Immature natural killer cell (primary cell): ENCODE results near the gene DGKD. TPM values are rescaled to one million over a fixed set of nuclear protein-coding genes. Genes with fewer than 3 reads are reported as not detected.

Experiments used
- DNase-seq, 3 donors: peaks; one replicate each; pipeline ENCODE4 v3.0.0; 2022; ENCODE audit warnings: mixed read lengths in 1 of 3
- H3K27ac Mint-ChIP-seq, 6 donors: one replicate each; pipeline ENCODE4 v1.8.0; 2020; ENCODE audit warnings: mixed read lengths in 6 of 6, mild to moderate bottlenecking in 5 of 6, inconsistent platforms in 4 of 6, moderate library complexity in 3 of 6
- H3K27me3 Mint-ChIP-seq, 3 donors: one replicate each; pipeline ENCODE4 v1.8.0; 2020 to 2021; ENCODE audit warnings: low read depth in 3 of 3, mild to moderate bottlenecking in 3 of 3, mixed read lengths in 3 of 3, moderate library complexity in 3 of 3, inconsistent platforms in 1 of 3
- H3K36me3 Mint-ChIP-seq, 3 donors: one replicate each; pipeline ENCODE4 v1.8.0; 2020; ENCODE audit warnings: mixed read lengths in 3 of 3, inconsistent platforms in 2 of 3, mild to moderate bottlenecking in 2 of 3
- H3K4me1 Mint-ChIP-seq, 2 donors: one replicate each; pipeline ENCODE4 v1.8.0; 2020; ENCODE audit warnings: inconsistent platforms in 2 of 2, mild to moderate bottlenecking in 2 of 2, mixed read lengths in 2 of 2, moderate library complexity in 1 of 2
- H3K4me3 Mint-ChIP-seq, 5 donors: one replicate each; pipeline ENCODE4 v1.8.0; 2020; ENCODE audit warnings: mild to moderate bottlenecking in 5 of 5, mixed read lengths in 5 of 5, inconsistent platforms in 3 of 5, moderate library complexity in 3 of 5
- H3K9me3 Mint-ChIP-seq, 6 donors: one replicate each; pipeline ENCODE4 v1.8.0; 2020; ENCODE audit warnings: mild to moderate bottlenecking in 6 of 6, mixed read lengths in 6 of 6, inconsistent platforms in 4 of 6, moderate library complexity in 3 of 6
- polyA plus RNA-seq, 3 donors: library from polyadenylated mRNA; unstranded; fragments of 300-500 nt; fragmentation: Illumina TruSeq; gene quantifications; one replicate each; pipeline ENCODE4 v1.2.3, GENCODE V29; 2021

DGKD gene
- polyA plus RNA-seq, 3 donors from 2014 or later: 15.9 to 60.6 (median 21.3) TPM

DNA sequence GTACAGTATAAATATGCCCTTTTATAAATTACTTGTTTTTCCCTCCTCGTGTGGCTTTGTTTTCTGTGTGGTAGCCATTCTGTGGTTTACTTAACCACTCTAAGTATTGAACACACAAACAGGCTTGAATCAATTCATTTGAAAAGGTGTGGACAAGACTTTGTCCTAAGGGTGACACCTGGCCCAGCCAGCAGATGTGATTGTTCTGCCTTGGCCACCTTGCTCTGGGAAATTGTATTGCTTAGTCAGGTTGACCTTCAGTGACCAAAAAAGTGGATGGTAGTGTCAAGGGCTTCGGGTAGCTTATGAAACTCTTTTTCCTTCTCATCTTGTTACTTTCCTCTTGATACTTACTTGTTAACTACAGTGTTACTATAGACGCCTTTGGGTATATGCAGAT, 61.9 kb downstream of the DGKD start:
- no peak overlapping the region for H3K4me3 Mint-ChIP-seq
- peaks cover 0 to 35% (median 11%) of the 10 kb centered on the region in 3 donors for H3K36me3 Mint-ChIP-seq
- no peak for DNase-seq
- peaks cover 0 to 7% (median 0%) of the 10 kb centered on the region in 3 donors for H3K27me3 Mint-ChIP-seq
- H3K4me1 Mint-ChIP-seq: peaks cover 88 to 98% of the 10 kb centered on the region in 2 donors
- H3K27ac Mint-ChIP-seq: peak overlapping the region; percentile 23 to 71 (median 64)
- H3K9me3 Mint-ChIP-seq: no peaks in the 10 kb centered on the region

DNA sequence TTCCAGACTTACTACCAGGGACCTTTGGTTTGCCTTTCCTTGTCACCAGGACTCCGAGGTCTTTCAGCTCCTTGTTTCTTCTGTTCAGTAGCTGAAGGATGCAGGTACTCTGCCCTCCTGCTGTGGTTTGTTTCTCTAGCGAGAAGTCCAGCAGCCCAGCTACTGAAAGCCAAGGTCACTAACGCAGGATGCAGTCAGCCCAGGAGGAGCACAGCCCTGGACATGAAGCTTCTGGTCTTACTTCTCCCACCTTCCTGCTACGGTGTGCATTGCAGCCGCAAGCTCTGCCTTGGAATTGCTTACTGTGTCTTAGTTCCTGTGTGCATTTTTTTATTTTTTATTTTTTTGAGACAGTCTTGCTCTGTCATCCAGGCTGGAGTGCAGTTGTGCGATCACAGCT, 62.4 kb downstream of the DGKD start:
- Mint-ChIP-seq H3K4me1 (peaks cover 88 to 98% of the 10 kb centered on the region in 2 donors), H3K27ac (peak overlapping the region in 3 of 6 donors; percentile 61 to 77 (median 69)), H3K9me3 (no peaks in the 10 kb centered on the region), H3K36me3 (peaks cover 0 to 31% (median 11%) of the 10 kb centered on the region in 3 donors), H3K4me3 (no peak overlapping the region), H3K27me3 (peaks cover 0 to 7% (median 0%) of the 10 kb centered on the region in 3 donors)
- DNase-seq: no peak

DNA sequence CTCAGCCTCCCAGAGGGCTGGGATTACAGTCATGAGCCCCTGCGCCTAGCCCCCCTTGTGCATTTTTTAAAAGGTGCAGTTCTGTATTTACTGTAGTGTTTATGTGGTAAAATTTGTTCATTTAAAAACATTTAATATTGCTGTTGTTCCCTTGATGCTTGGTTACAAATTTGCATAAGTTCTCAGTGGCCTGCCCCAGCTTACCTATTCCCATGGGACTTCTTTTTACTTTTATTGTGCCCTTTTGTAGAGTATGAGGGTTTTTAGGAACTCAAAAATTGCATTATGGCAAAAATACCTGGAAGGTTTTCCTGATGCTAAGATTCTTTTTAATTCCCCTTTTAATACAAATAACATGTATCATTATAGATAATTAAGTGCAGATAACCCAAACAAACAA, 63.0 kb downstream of the DGKD start:
- H3K36me3 Mint-ChIP-seq: peaks cover 0 to 29% (median 7%) of the 10 kb centered on the region in 3 donors
- H3K4me1 Mint-ChIP-seq: peaks cover 92 to 98% of the 10 kb centered on the region in 2 donors
- H3K27ac Mint-ChIP-seq: peak overlapping the region in 5 of 6 donors; percentile 1 to 85 (median 69)

DNA sequence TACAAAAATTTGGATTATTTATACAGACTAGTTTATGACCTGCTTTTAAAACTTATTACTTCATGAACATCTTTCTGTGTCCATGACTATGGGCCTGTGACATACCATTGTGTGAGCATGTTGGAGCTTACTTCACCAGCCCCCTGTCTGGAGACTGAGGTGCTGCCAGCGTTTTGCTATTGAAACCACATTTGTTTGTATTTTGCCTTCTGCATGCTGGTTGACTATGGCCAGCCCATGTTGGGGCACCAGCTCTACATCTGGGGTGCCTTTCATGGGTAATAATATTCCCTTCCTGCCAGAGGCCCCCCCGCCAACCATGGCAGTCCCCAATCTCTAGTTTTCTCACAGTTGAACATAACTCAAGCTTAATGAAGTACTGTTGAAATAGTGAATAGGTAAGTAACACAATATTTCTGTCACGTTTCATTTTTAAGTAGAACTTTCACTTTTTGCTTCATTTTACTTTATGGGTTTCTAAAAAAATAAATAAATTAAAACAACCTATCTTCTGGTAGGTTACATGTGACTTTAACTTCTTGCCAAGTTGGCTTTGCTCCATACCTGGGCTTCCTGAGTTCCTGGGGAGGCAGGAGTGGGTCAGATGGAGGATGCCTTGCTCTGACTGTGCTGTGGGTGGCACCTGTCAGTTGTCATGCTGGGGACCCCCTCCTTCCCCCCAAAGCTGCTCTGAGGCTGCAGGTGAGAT, 63.9 kb downstream of the DGKD start:
- peaks cover 96 to 98% of the 10 kb centered on the region in 2 donors for H3K4me1 Mint-ChIP-seq
- H3K27ac Mint-ChIP-seq: peak overlapping the region; percentile 85 to 93 (median 90)
- peaks cover 0 to 23% (median 4%) of the 10 kb centered on the region in 3 donors for H3K36me3 Mint-ChIP-seq
- DNase-seq: no peak
- H3K9me3 Mint-ChIP-seq: no peaks in the 10 kb centered on the region
- peak overlapping the region; percentile 73 to 91 (median 84) for H3K4me3 Mint-ChIP-seq
- peaks cover 0 to 9% (median 0%) of the 10 kb centered on the region in 3 donors for H3K27me3 Mint-ChIP-seq

More for the DNA sequence above, 63.0 kb downstream of the DGKD start:
- DNase-seq: no peak
- Mint-ChIP-seq H3K4me3 (peak overlapping the region in 1 of 5 donors; percentile 17), H3K9me3 (no peaks in the 10 kb centered on the region), H3K27me3 (peaks cover 0 to 9% (median 0%) of the 10 kb centered on the region in 3 donors)

DNA sequence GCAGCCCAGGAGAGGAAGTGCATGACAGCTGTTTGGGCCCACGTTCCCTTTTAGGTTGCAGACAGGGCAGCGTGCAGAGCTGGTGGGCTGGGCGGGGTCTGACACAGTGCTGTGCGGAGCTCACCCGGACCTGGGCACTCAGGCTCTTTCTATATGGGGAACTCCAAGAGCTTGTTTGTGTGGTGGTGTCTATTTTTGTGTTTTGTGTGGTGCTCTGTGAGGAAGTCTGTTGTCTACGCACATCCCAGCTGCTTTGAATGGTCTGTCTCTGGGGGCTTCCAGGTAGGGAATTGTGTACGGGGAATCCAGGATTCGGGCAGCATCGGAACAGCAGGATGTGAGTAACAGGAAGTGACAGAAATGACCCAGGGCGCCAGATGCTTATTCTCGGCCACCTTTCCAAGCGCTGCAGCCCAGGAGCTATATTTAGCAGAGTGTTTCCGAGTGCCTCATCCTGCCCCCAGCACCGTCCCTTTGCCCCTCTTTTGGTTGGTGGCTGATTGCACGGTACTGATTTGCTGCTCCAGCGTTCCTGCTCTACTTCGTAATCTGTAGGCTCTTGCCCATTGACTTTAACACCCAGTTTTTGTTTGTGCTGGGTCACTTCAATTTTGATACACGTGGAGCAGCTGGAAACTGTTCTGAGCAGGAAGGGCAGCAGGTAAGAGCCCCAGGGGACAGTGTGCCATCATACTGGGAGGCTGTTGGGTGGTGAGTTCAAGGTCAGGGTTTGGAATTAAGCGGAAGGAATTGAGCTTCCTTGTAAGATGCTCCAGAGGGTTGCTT, 64.7 kb downstream of the DGKD start:
- peaks cover 0 to 19% (median 4%) of the 10 kb centered on the region in 3 donors for H3K36me3 Mint-ChIP-seq
- H3K27ac Mint-ChIP-seq: peak overlapping the region; percentile 85 to 93 (median 90)
- H3K4me3 Mint-ChIP-seq: peak overlapping the region; percentile 73 to 91 (median 84)
- H3K27me3 Mint-ChIP-seq: peaks cover 0 to 9% (median 0%) of the 10 kb centered on the region in 3 donors
- H3K9me3 Mint-ChIP-seq: no peaks in the 10 kb centered on the region
- peak in 1 of 3 donors; percentile 28 for DNase-seq
- H3K4me1 Mint-ChIP-seq: peaks cover 96 to 98% of the 10 kb centered on the region in 2 donors

DNA sequence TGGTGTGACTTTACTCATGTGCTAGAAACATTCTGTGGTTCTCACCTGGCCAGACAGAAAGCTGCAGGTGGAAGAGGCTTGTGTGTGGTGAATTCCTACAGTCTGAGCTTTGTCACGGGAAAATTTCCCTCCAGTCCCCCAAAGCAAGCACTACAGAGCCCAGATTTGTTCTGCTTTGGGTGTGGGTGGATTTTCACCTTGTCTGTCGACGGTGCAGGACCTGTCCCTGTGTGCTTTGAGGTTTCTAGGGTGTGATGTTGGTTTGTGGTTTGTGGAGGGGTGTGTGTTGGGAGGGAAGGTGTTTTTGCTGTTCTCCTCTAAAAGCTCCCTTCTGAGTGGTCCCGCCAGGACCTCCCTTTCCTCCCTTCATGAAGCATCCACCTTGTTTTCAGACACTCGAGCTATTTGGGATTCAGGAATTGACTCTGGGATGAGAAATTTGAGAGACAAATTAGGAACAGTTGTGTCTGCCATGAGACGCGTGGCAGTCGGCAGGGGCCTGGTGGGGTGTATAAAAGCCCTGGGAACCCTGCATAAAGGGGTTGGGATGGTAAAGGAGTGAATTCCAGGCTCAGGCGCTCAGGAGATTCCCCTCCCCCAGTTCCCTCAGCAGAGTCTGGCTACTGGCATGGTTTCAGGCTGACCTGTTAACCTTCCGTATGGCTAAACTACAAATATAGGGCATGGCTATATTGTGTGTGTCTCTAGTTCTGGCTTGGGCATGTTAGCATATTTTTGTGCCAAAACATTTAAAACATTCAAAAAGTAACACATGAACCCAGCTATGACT, 65.5 kb downstream of the DGKD start:
- Mint-ChIP-seq H3K4me1 (peaks cover 96 to 98% of the 10 kb centered on the region in 2 donors), H3K9me3 (no peaks in the 10 kb centered on the region), H3K27ac (peak overlapping the region; percentile 85 to 93 (median 90)), H3K4me3 (peak overlapping the region; percentile 73 to 91 (median 84)), H3K36me3 (peaks cover 3 to 19% (median 4%) of the 10 kb centered on the region in 3 donors), H3K27me3 (peaks cover 0 to 9% (median 0%) of the 10 kb centered on the region in 3 donors)
- no peak for DNase-seq

DNA sequence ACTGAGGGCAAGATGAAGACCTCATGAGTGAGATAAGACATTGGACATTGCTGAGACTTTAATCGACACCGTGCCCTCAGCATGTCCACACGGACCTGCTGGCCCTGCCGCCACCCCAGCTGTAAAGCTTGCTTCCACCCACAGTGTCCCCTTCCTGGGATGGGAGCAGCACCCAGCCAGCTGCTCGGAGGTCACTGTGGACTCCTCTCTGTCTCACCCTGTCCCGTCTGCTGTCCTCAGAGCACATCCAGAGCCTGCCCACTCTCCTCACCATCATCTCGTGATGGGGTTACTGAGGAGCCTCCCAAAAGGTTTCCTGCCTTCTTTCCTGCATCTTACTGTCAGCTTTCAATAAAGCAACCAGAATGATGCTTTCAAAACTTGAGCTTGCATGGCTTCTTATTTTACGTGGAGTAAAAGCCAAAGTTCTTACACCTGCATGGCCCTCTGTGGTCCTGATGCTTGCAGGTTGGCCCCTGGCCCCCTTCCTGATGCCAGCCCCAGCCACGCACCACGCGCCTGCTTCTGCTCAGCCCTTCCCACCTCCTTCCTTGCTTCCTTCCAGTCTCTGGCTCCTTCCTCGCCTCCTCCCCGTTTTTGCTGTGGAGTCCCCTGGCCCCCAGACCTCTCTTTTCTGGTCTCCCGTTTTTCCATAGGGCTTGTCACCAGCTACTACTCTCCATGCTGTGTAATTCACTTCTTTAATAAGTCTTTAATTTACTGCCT, 67.0 kb downstream of the DGKD start:
- H3K27ac Mint-ChIP-seq: peak overlapping the region; percentile 85 to 95 (median 90)
- peaks cover 0 to 5% (median 0%) of the 10 kb centered on the region in 3 donors for H3K27me3 Mint-ChIP-seq
- no peak for DNase-seq
- peaks cover 3 to 17% (median 7%) of the 10 kb centered on the region in 3 donors for H3K36me3 Mint-ChIP-seq
- peak overlapping the region; percentile 77 to 91 (median 86) for H3K4me3 Mint-ChIP-seq
- H3K4me1 Mint-ChIP-seq: peaks cover 93 to 97% of the 10 kb centered on the region in 2 donors
- H3K9me3 Mint-ChIP-seq: no peaks in the 10 kb centered on the region

DNA sequence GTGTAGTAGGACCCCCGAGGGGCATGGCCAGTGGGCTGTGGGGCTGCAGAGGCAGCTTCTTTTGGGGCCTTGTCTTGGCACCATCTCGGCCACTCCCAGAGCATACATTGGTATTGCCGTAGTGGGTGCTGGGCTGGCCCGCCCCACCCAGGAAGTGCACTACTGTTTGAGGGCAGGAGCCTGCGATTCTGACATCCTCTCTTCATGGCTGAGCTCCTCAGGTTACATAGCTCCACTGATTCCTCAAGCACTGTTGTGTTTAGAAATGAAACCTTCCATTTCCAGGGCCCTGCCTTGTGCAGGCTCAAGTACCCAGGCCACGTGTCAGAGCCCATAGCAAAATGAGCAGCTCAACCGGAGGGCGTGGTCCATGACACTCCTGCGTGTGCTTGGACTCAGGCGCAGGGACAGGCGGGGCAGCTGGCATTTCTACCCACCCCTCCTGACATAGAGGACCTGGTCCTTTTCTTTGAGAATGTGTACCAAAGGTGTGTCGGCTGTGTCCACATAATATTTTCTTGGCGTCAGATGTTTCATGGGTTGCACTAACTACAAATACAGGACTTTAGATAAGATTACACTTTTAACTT, 67.9 kb downstream of the DGKD start:
- Mint-ChIP-seq H3K4me3 (peak overlapping the region; percentile 77 to 91 (median 86)), H3K27me3 (peaks cover 0 to 5% (median 0%) of the 10 kb centered on the region in 3 donors), H3K36me3 (peaks cover 3 to 20% (median 16%) of the 10 kb centered on the region in 3 donors), H3K4me1 (peaks cover 95 to 99% of the 10 kb centered on the region in 2 donors), H3K27ac (peak overlapping the region; percentile 85 to 95 (median 90)), H3K9me3 (peaks cover 0 to 2% (median 0%) of the 10 kb centered on the region in 6 donors)
- DNase-seq: peak; percentile 50 to 63 (median 58)

DNA sequence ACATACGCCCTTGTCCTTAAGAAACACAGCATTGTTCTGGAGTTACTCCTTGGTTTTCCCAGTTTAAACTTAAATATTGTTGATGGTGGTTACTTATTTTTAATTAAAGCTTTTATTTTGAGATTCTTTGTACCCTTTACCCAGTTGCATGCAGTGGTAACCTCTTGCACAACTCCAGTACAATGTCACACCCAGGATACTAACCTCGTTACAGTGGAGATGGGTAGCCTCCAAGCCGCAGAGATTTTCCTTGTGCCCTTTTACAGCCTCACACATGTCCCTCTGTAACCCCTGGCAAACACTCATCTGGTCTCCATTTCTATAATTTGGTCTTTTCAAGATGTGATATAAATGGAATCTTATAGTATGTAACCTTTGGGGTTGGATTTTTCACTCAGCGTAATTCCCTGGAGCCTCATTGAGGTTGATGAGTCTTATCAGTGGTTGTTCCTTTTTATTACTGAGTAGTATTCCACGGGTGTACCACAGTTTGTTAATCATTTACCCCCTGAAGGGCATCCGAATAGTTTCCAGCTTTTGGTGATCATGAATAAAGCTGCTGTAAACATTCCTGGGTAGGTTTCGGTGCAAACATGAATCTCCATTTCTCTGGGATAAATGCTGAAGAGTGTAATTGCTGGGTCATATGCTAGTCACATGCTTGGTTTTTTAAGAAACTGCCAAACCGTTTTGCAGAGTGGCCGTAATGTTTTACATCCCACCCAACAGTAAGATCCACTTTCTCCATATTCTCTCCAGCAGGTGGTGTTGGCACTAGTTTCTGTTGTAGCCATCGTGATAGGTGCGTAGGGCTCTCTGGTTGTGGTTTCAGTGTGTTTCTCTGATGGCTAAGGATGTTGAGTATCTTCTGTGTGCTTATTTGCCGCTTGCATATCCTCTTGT, 68.6 kb downstream of the DGKD start:
- Mint-ChIP-seq H3K27me3 (peaks cover 0 to 5% (median 1%) of the 10 kb centered on the region in 3 donors), H3K4me3 (peak overlapping the region; percentile 77 to 91 (median 86)), H3K36me3 (peaks cover 3 to 23% (median 19%) of the 10 kb centered on the region in 3 donors), H3K27ac (peak overlapping the region; percentile 85 to 95 (median 90)), H3K9me3 (peaks cover 0 to 2% (median 0%) of the 10 kb centered on the region in 6 donors), H3K4me1 (peaks cover 92 to 99% of the 10 kb centered on the region in 2 donors)
- DNase-seq: no peak

DNA sequence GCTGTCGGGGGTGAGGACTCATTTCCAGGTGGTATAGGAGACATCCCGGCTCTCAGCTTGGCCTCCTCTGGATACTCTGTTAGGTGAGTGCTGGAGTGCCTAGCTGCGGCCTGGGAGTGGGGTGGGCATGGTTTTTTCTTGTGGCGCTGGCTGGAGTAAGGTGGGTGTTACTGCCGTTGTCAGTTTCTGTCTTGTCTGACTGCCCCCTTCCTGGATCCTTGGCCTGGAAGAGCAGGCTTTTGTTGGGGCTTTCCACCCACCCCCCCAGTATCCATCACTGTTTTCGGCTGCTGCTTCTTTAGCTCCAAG, 69.2 kb downstream of the DGKD start:
- H3K36me3 Mint-ChIP-seq: peaks cover 3 to 23% (median 19%) of the 10 kb centered on the region in 3 donors
- peaks cover 0 to 2% (median 0%) of the 10 kb centered on the region in 6 donors for H3K9me3 Mint-ChIP-seq

DNA sequence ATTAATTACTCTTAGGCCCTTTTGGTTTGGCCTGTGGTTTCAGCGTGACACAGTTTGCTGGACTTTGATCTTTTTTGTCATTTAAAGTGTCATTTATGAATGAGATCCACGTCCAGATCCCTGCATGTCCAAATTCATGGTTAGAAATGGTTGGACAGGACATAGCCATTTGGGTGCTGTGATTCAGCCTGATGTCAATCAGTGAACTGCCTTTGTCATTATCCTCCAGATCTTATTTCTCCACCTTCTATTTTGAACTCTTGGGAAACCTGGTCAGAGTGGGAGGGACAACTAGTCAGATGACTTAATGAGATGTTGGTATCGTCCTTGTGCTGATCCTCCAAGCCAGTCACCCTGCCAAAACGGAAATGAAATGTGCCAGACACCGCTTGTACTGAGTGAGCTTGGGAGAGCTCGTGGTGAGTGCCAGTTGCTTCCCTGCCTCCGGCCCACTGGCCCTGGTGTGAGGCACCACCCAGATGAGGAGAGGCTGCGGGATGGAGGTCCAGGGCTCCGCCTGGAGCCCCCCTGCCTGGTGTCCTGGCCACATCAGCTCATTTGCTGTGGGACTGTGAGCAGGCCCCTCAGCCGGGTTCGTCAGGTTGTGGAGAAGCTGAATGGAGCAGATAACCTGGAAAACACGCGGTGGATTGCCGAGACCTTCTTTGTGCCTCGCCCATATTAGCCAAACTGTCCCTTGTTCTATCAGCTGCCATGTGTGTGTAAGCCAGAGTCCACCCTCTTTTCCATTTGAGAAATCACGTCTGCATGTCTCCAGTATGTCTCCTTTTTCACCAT, 70.1 kb downstream of the DGKD start:
- peaks cover 0 to 5% (median 3%) of the 10 kb centered on the region in 3 donors for H3K27me3 Mint-ChIP-seq
- H3K9me3 Mint-ChIP-seq: peaks cover 0 to 2% (median 0%) of the 10 kb centered on the region in 6 donors
- DNase-seq: no peak
- peaks cover 89 to 99% of the 10 kb centered on the region in 2 donors for H3K4me1 Mint-ChIP-seq
- peaks cover 3 to 26% (median 19%) of the 10 kb centered on the region in 3 donors for H3K36me3 Mint-ChIP-seq
- peak overlapping the region in 5 of 6 donors; percentile 66 to 95 (median 90) for H3K27ac Mint-ChIP-seq
- peak overlapping the region in 3 of 5 donors; percentile 7 to 59 (median 30) for H3K4me3 Mint-ChIP-seq

More for the DNA sequence above, 69.2 kb downstream of the DGKD start:
- Mint-ChIP-seq H3K27ac (peak overlapping the region; percentile 85 to 95 (median 90)), H3K4me3 (peak overlapping the region; percentile 1 to 89 (median 15)), H3K27me3 (peaks cover 0 to 5% (median 3%) of the 10 kb centered on the region in 3 donors), H3K4me1 (peaks cover 92 to 99% of the 10 kb centered on the region in 2 donors)
- DNase-seq: no peak
